Upper lobe of right lung (tissue), 1 donor: ENCODE data around the gene SLC45A1. TPM values are rescaled to one million over a fixed set of nuclear protein-coding genes. Genes with fewer than 3 reads are reported as not detected.

Source experiments
- ATAC-seq: fragments of 200-7000 bp; cut with Tn5 transposase; one replicate; pipeline ENCODE4 v1.9.1; 2020; ENCODE audit warnings: mild to moderate bottlenecking, moderate library complexity
- DNase-seq: peaks from one replicate; pipeline ENCODE4 v3.0.0-alpha.2; 2020
- H3K27ac ChIP-seq: fragments of 200-600 bp; one replicate; pipeline ENCODE4 v1.8.0; 2022
- H3K27me3 ChIP-seq: fragments of 200-600 bp; one replicate; pipeline ENCODE4 v1.8.0; 2022; ENCODE audit warnings: mild to moderate bottlenecking
- H3K36me3 ChIP-seq: fragments of 200-600 bp; one replicate; pipeline ENCODE4 v1.8.0; 2022
- H3K4me1 ChIP-seq: fragments of 200-600 bp; one replicate; pipeline ENCODE4 v1.8.0; 2022
- H3K4me3 ChIP-seq: fragments of 200-600 bp; one replicate; pipeline ENCODE4 v1.8.0; 2022; ENCODE audit warnings: mild to moderate bottlenecking
- H3K9me3 ChIP-seq: fragments of 200-600 bp; one replicate; pipeline ENCODE4 v1.8.0; 2022
- intact Hi-C: fragments of 100-400 bp; cut with DNase I; formaldehyde crosslinking; loops from one replicate; pipeline ENCODE4 v1.11.0; 2022
- total RNA-seq: library from RNA; stranded (reverse); fragmentation: NEBNext Ultra II Directional; extraction: Animal tissue kit (Norgen Biotek cat#: 25700); gene quantifications from one replicate; pipeline ENCODE4 v1.2.1, GENCODE V29; 2021
- TF ChIP-seq, protein P1 (sequence below): fragments of 200-600 bp; IDR thresholded peaks from one replicate; pipeline ENCODE4 v1.8.0; 2022; ENCODE audit warnings: antibody characterized with exemption
- donor health status: DM: no; HTN: yes; CAD: no; lungs with severe emphysema.

The SLC45A1 gene
- total RNA-seq, 1 donor from 2014 or later = 1.9 TPM

DNA sequence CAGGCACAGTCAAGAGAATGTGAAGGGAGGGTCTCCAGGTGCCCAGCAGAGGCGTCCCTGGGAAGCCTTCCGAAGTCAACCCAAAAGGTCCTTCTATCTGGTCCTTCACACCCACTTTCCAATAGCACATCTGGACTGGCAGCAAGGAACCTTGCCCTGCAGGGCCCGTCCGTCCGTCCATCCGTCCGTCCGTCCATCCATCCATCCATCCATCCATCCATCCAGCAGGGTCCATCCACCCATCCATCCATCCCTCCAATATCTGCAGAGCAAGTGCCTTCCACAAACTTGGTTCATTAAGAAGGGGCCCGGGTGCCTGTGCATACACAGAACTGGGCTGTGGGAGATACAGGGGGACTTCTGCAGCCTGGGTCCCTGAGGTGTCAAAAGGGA, 31.6 kb downstream of the SLC45A1 start:
- Histone ChIP-seq H3K27me3 (no peaks in the 10 kb centered on the region), H3K27ac (no peak overlapping the region), H3K9me3 (no peaks in the 10 kb centered on the region), H3K4me1 (peaks cover 9% of the 10 kb centered on the region), H3K4me3 (no peak overlapping the region), H3K36me3 (peaks cover 13% of the 10 kb centered on the region)
- ATAC-seq (no peak), DNase-seq (no peak)
- TF ChIP-seq, protein P1, sequence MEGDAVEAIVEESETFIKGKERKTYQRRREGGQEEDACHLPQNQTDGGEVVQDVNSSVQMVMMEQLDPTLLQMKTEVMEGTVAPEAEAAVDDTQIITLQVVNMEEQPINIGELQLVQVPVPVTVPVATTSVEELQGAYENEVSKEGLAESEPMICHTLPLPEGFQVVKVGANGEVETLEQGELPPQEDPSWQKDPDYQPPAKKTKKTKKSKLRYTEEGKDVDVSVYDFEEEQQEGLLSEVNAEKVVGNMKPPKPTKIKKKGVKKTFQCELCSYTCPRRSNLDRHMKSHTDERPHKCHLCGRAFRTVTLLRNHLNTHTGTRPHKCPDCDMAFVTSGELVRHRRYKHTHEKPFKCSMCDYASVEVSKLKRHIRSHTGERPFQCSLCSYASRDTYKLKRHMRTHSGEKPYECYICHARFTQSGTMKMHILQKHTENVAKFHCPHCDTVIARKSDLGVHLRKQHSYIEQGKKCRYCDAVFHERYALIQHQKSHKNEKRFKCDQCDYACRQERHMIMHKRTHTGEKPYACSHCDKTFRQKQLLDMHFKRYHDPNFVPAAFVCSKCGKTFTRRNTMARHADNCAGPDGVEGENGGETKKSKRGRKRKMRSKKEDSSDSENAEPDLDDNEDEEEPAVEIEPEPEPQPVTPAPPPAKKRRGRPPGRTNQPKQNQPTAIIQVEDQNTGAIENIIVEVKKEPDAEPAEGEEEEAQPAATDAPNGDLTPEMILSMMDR = no peak
- intact Hi-C loops = loop anchor here (5.0 kb wide), 1 partner anchor 367 kb away; no protein-coding TSS in a partner anchor

DNA sequence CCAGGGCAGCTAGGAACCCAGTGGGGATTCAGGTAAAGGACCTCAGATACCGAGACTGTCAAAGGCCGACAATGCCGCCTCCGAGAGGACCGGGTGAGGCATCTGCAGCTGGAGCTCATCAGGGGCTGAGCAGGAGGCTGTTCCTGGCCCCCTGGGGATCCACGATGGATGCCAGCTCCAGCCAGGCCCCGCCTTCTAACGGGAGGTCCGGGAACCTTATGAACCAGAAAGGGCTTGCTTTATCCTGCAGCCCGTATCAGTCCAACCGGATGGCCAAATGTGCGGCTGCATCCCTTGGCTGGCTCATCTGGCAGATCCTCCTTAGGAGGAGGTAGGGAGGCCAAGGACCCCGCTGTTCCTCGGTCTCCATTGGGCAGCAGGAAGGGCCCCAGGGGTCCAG, 32.0 kb downstream of the SLC45A1 start:
- intact Hi-C loops = loop anchor here (5.0 to 10.0 kb wide), 2 partner anchors 55 to 368 kb away; no protein-coding TSS in a partner anchor
- TF ChIP-seq, protein P1 = no peak
- Histone ChIP-seq H3K4me3 (no peak overlapping the region), H3K27ac (no peak overlapping the region), H3K36me3 (peaks cover 18% of the 10 kb centered on the region), H3K4me1 (peaks cover 9% of the 10 kb centered on the region), H3K9me3 (no peaks in the 10 kb centered on the region), H3K27me3 (no peaks in the 10 kb centered on the region)
- ATAC-seq = no peak
- no peak for DNase-seq

DNA sequence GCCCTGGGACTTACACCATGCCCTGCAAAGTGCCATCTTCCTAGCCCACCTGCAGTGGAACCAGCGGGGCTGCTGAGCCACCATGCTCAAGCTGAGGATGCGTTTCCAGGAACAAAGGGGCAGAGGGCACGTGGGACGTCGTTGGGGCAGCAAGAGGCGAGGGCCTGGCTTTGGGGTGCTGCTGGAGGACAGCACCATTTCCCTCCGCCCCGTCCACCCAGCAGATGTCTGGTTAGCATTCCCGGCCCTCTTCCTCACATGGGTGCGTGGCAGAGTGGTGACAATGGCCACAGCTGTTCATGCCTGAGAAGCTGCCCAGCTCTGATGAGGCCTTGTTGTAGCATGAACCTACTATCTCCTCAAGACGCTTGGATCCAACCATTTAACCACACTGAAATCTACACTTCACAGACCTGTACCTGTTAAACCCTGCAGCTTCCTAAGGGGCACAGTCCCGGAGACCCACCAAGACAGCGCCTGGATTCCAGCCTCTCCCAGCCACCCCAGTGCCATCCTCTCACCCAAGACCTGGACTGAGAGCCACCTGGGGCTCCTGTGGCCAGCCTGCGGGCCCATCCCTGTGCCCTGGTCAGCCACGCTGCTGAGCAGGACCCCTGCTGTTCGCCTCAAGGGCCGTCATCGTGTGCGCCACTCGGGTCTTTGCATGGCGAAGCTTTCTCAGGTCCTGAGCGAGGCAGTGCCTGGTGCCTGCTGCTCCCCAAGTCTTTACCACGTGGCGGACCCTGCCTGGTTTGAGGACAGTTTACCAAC, 33.2 kb downstream of the SLC45A1 start:
- Histone ChIP-seq H3K9me3 (no peaks in the 10 kb centered on the region), H3K27ac (no peak overlapping the region), H3K27me3 (no peaks in the 10 kb centered on the region), H3K4me1 (peaks cover 9% of the 10 kb centered on the region), H3K4me3 (no peak overlapping the region), H3K36me3 (peaks cover 29% of the 10 kb centered on the region)
- no peak for DNase-seq
- no peak for ATAC-seq
- TF ChIP-seq, protein P1 = no peak
- intact Hi-C loops = loop anchor here (10.0 kb wide), 1 partner anchor 54 kb away; no protein-coding TSS in a partner anchor

DNA sequence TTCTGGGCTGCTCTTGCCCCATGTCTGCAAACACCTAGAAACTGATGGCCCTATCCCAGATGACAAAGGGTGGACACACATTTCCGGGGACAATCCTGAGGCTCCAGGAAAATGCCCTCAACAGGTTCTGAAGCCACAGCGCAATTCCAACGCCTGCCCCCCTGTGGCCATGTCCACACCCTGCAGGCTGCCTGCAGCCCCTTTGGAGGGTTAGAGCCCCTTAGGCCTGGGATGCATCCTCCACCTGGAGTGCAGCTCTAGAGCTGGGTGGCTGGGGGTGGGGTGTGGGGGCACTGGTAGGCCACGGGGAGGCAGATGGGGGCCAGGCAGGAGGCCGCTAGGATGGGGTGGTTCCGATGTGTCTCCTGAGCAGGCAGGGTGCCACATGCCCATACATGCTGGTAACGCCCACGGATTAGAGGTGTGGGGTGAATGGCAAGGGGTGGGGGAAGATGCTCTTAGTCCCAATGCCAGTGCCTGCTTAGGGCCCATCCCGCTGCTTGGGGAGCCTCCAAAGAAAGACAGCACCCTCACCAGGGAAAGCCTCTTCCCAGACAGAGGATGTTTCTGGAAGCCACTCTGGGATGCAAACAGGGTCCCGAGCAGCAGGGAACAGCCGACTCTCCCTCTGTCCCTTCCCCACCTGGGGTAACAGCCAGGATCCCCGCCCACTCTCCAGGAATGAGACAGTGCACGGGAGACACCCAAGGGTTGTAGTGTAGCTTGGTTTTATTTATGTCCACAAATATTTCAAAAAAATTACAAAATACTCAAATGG, 34.0 kb downstream of the SLC45A1 start:
- peak; percentile 34 for ATAC-seq
- no peaks in the 10 kb centered on the region for H3K27me3 ChIP-seq
- TF ChIP-seq, protein P1 = peak; percentile 53
- DNase-seq = no peak
- intact Hi-C loops = loop anchor here (10.0 kb wide), 1 partner anchor 53 kb away; no protein-coding TSS in a partner anchor
- peaks cover 37% of the 10 kb centered on the region for H3K36me3 ChIP-seq
- no peak overlapping the region for H3K27ac ChIP-seq
- H3K4me1 ChIP-seq = peaks cover 9% of the 10 kb centered on the region
- H3K9me3 ChIP-seq = no peaks in the 10 kb centered on the region
- no peak overlapping the region for H3K4me3 ChIP-seq

DNA sequence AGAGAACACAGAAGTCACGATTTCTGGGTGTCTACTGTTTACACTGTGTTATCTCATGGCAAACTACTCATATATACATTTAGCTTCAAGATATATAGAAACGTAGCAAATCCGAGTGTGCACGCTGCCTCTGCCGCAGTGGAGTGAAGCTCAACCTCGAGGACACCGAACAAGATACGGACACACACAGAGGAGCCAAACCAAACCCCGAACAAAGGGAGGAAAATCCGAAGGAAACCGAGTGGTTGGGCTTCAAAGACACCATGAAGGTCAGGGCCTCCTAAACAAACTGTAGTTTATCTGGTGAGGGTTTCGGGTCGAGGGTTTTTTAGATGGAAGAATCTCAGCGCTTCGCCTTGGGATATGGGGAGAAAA, 34.5 kb downstream of the SLC45A1 start:
- peak overlapping the region; percentile 65 for H3K27ac ChIP-seq

More for the DNA sequence above, 34.5 kb downstream of the SLC45A1 start:
- H3K4me1 ChIP-seq = peaks cover 9% of the 10 kb centered on the region
- H3K4me3 ChIP-seq = no peak overlapping the region
- no peaks in the 10 kb centered on the region for H3K9me3 ChIP-seq
- TF ChIP-seq, protein P1 = no peak
- DNase-seq = no peak
- H3K27me3 ChIP-seq = no peaks in the 10 kb centered on the region
- intact Hi-C loops = loop anchor here (10.0 kb wide), 1 partner anchor 52 kb away; no protein-coding TSS in a partner anchor
- peaks cover 43% of the 10 kb centered on the region for H3K36me3 ChIP-seq
- ATAC-seq = no peak
